Activated T-cell treated with anti-CD3 and anti-CD28 coated beads for 4 hours (primary cell): Measurements from ENCODE around the gene FAXDC2.

Experiments
- DNase-seq: peaks from one replicate; pipeline ENCODE4 v3.0.0-alpha.2; 2020

FAXDC2 gene

GRCh38 chr5:154850255-154851062 is at the start of gene FAXDC2:
TSS of gene FAXDC2 (minus strand) at chr5:154850603. CDS start at chr5:154838178, 12,425 bp downstream.
- DNase-seq = no peak

GRCh38 chr5:154900066-154900465 is 49.7 kb upstream of the FAXDC2 start:
- no peak for DNase-seq

- no peak for DNase-seq
Observed at GRCh38 chr5:154899151-154899816, 48.9 kb upstream of the FAXDC2 start.

GRCh38 chr5:154898210-154898609 is 47.8 kb upstream of the FAXDC2 start:
- no peak for DNase-seq

- DNase-seq = no peak
Observed at GRCh38 chr5:154896562-154897165, 46.3 kb upstream of the FAXDC2 start.

GRCh38 chr5:154895606-154896561 is 45.5 kb upstream of the FAXDC2 start:
- DNase-seq = no peak

GRCh38 chr5:154893381-154893780 is 43.0 kb upstream of the FAXDC2 start:
- no peak for DNase-seq

GRCh38 chr5:154892369-154892771 is 42.0 kb upstream of the FAXDC2 start:
- no peak for DNase-seq

GRCh38 chr5:154885439-154885838 is 35.0 kb upstream of the FAXDC2 start:
- no peak for DNase-seq

GRCh38 chr5:154884424-154884823 is 34.0 kb upstream of the FAXDC2 start:
- no peak for DNase-seq

GRCh38 chr5:154881986-154882385 is 31.6 kb upstream of the FAXDC2 start:
- no peak for DNase-seq

- DNase-seq = no peak
Observed at GRCh38 chr5:154878642-154879335, 28.4 kb upstream of the FAXDC2 start.

- no peak for DNase-seq
Observed at GRCh38 chr5:154873791-154874331, 23.5 kb upstream of the FAXDC2 start.

- DNase-seq = no peak
Observed at GRCh38 chr5:154871734-154872133, 21.3 kb upstream of the FAXDC2 start.

GRCh38 chr5:154868702-154869101 is 18.3 kb upstream of the FAXDC2 start:
- DNase-seq = no peak

GRCh38 chr5:154866841-154867240 is 16.4 kb upstream of the FAXDC2 start:
- no peak for DNase-seq

GRCh38 chr5:154865466-154866184 is 15.2 kb upstream of the FAXDC2 start:
- DNase-seq = no peak

GRCh38 chr5:154863291-154864080 is 13.1 kb upstream of the FAXDC2 start:
- no peak for DNase-seq

GRCh38 chr5:154862766-154863165 is 12.4 kb upstream of the FAXDC2 start:
- no peak for DNase-seq

GRCh38 chr5:154861946-154862345 is 11.5 kb upstream of the FAXDC2 start:
- DNase-seq = no peak
